Activated CD4-positive, alpha-beta T cell treated with anti-CD3 and anti-CD28 coated beads, Interleukin-2, amount 50 U/mL, for 4 hours (primary cell): Measurements from ENCODE around the gene RNF145.
"Not testable (repeated sequence)": the region's sequence is repeated elsewhere in the genome, so short reads cannot be mapped to it uniquely, and the experiment has no call there.

Experiments
- DNase-seq, 2 experiments: peaks; one replicate each; pipeline ENCODE4 v3.0.0-alpha.2; 2020

RNF145 gene

GRCh38 chr5:159155960-159156359 is 53.4 kb downstream of the RNF145 start:
- DNase-seq, result no peak

- DNase-seq, result no peak
Measured at GRCh38 chr5:159152876-159153275, 56.5 kb downstream of the RNF145 start.

GRCh38 chr5:159149085-159149484 is 60.3 kb downstream of the RNF145 start:
- DNase-seq, result no peak

- no peak for DNase-seq
Measured at GRCh38 chr5:159147976-159148375, 61.4 kb downstream of the RNF145 start.

GRCh38 chr5:159146839-159147238 is 62.5 kb downstream of the RNF145 start:
- DNase-seq, result no peak

GRCh38 chr5:159145160-159145559 is 64.2 kb downstream of the RNF145 start:
- DNase-seq, result not testable (repeated sequence)

GRCh38 chr5:159139802-159140201 is 69.6 kb downstream of the RNF145 start:
- no peak for DNase-seq

- no peak for DNase-seq
Measured at GRCh38 chr5:159135896-159136531, 73.3 kb downstream of the RNF145 start.

GRCh38 chr5:159133041-159133741 is 76.2 kb downstream of the RNF145 start:
- no peak for DNase-seq

- no peak for DNase-seq
Measured at GRCh38 chr5:159132429-159133040, 76.8 kb downstream of the RNF145 start.

- DNase-seq, result no peak
Measured at GRCh38 chr5:159131951-159132350, 77.4 kb downstream of the RNF145 start.

GRCh38 chr5:159130871-159131270 is 78.5 kb downstream of the RNF145 start:
- no peak for DNase-seq

GRCh38 chr5:159128070-159128541 is 81.2 kb downstream of the RNF145 start:
- DNase-seq, result no peak

- no peak for DNase-seq
Measured at GRCh38 chr5:159123700-159124099, 85.7 kb downstream of the RNF145 start.

GRCh38 chr5:159123189-159123588 is 86.2 kb downstream of the RNF145 start:
- no peak for DNase-seq

- DNase-seq, result no peak
Measured at GRCh38 chr5:159121061-159121460, 88.3 kb downstream of the RNF145 start.

GRCh38 chr5:159120446-159120845 is 88.9 kb downstream of the RNF145 start:
- DNase-seq, result no peak

GRCh38 chr5:159119842-159120241 is 89.5 kb downstream of the RNF145 start:
- DNase-seq, result not testable (repeated sequence)

GRCh38 chr5:159118958-159119659 is 90.2 kb downstream of the RNF145 start:
- DNase-seq, result not testable (repeated sequence)

- no peak for DNase-seq
Measured at GRCh38 chr5:159113405-159113804, 95.9 kb downstream of the RNF145 start.

- DNase-seq, result no peak
Measured at GRCh38 chr5:159112436-159112835, 96.9 kb downstream of the RNF145 start.
